Mucosa of gallbladder (tissue), 1 donor: Measurements from ENCODE around the gene GLIS1. TPM values are rescaled to one million over a fixed set of nuclear protein-coding genes. Genes with fewer than 3 reads are reported as not detected.
"Not testable (repeated sequence)": the region's sequence is repeated elsewhere in the genome, so short reads cannot be mapped to it uniquely, and the experiment has no call there.

Experiments
- DNase-seq: peaks from one replicate; pipeline ENCODE4 v3.0.0-alpha.2; 2020; ENCODE audit warnings: low spot score
- total RNA-seq: library from RNA; stranded (reverse); gene quantifications from one replicate; pipeline ENCODE4 v1.2.1, GENCODE V29; 2021
- donor health status: DM: no; HTN: no; CAD: no.

GLIS1 gene
- 0.17 TPM for total RNA-seq

- peak; percentile 68 for DNase-seq
These were observed at the start of gene GLIS1 for GRCh38 chr1:53739109-53739681. Gene GLIS1, minus strand, starts transcription at chr1:53739164. Its CDS starts 1,100 bp downstream, at chr1:53738064.

GRCh38 chr1:53787655-53788054 is 48.7 kb upstream of the GLIS1 start:
- no peak for DNase-seq

- DNase-seq: no peak
These were observed 44.1 kb upstream of the GLIS1 start for GRCh38 chr1:53783056-53783455.

- DNase-seq: no peak
These were observed 42.7 kb upstream of the GLIS1 start for GRCh38 chr1:53781654-53782053.

GRCh38 chr1:53777272-53777671 is 38.3 kb upstream of the GLIS1 start:
- DNase-seq: no peak

- no peak for DNase-seq
These were observed 32.7 kb upstream of the GLIS1 start for GRCh38 chr1:53771648-53772047.

- no peak for DNase-seq
These were observed 30.8 kb upstream of the GLIS1 start for GRCh38 chr1:53769780-53770179.

- no peak for DNase-seq
These were observed 30.2 kb upstream of the GLIS1 start for GRCh38 chr1:53769184-53769583.

- DNase-seq: no peak
These were observed 28.0 kb upstream of the GLIS1 start for GRCh38 chr1:53766831-53767405.

- DNase-seq: no peak
These were observed 27.3 kb upstream of the GLIS1 start for GRCh38 chr1:53766194-53766742.

GRCh38 chr1:53765657-53766056 is 26.7 kb upstream of the GLIS1 start:
- no peak for DNase-seq

GRCh38 chr1:53763911-53764310 is 24.9 kb upstream of the GLIS1 start:
- no peak for DNase-seq

- no peak for DNase-seq
These were observed 24.5 kb upstream of the GLIS1 start for GRCh38 chr1:53763461-53763860.

- DNase-seq: not testable (repeated sequence)
These were observed 21.5 kb upstream of the GLIS1 start for GRCh38 chr1:53760497-53760896.

- no peak for DNase-seq
These were observed 16.9 kb upstream of the GLIS1 start for GRCh38 chr1:53755874-53756273.

GRCh38 chr1:53754484-53755312 is 15.7 kb upstream of the GLIS1 start:
- peak; percentile 43 for DNase-seq

GRCh38 chr1:53752281-53752680 is 13.3 kb upstream of the GLIS1 start:
- DNase-seq: no peak

GRCh38 chr1:53747841-53748240 is 8.9 kb upstream of the GLIS1 start:
- no peak for DNase-seq

GRCh38 chr1:53740621-53741105 is 1.7 kb upstream of the GLIS1 start:
- no peak for DNase-seq

GRCh38 chr1:53738205-53739108 is 507 bp downstream of the GLIS1 start:
- no peak for DNase-seq

GRCh38 chr1:53737648-53738204 is 1.2 kb downstream of the GLIS1 start:
- no peak for DNase-seq
